Retina (tissue), 1 donor: ENCODE results near the gene EWSR1.
"Not testable (repeated sequence)": the region's sequence is repeated elsewhere in the genome, so short reads cannot be mapped to it uniquely, and the experiment has no call there.

Experiments used
- DNase-seq: peaks from one replicate; pipeline ENCODE4 v3.0.0-alpha.2; 2016

EWSR1 gene

DNA sequence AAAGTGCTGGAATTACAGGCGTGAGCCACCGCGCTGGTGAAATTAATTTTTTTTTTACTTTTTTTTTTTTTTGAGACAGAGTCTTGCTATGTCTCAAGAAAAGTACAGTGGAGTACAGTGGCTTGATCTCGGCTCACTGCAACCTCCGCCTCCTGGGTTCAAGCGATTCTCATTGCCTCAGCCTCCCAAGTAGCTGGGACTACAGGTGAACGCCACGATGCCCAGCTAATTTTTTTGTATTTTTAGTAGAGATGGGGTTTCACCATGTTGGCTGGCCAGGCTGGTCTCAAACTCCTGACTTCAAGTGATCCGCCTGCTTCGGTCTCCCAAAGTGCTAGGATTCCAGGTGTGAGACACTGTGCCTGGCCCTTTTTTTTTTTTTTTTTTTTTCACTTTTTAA, 20.2 kb upstream of the EWSR1 start:
- not testable (repeated sequence) for DNase-seq

- DNase-seq: no peak
Observed at GRCh38 chr22:29251265-29251664, 16.8 kb upstream of the EWSR1 start.

DNA sequence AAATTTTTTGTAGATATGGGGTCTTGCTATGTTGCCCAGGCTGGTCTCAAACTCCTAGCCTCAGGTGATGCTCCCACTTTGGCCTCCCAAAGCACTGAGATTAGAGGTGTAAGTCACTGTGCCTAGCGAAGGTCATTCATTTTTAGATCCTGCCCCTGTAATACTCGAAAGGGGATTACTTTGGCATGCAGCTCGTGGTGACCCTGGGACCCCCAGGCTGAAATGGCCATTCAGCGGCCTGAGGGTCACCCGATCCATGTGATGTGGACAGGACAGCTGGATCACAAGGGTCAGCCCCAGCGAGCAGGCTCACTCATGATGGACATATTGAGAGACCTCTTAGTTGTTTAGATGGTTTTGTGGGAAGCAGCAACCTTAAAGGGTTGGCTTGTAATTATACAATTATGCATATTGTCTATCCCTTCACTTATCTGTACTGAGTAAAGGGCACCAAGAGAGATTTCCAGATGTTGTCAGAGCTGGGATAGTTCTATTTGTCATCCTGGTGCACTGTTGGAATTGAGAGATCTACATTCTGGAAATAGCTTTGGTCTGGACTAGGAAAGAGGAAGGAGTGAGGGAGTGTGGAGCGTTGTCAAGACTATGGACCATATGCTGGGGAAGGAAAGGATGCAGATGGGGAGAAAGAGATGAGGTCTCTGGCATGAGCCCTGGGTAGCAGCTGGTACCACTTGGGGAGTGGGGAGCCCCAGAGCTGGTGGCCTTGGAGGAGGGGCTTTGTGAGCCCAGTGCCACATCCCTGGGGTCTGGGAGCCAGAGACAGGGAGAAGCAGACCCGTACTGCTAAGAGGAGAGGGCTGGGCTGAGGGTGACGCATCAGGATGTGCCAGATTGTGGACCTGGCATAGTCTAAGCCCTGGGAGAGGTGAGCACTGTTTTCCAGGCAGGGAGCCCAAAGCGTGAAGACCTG, 15.8 kb upstream of the EWSR1 start:
- DNase-seq: no peak

- no peak for DNase-seq
Observed at GRCh38 chr22:29253561-29254285, 14.3 kb upstream of the EWSR1 start.

GRCh38 chr22:29254286-29254660, 13.8 kb upstream of the EWSR1 start:
- DNase-seq: no peak

DNA sequence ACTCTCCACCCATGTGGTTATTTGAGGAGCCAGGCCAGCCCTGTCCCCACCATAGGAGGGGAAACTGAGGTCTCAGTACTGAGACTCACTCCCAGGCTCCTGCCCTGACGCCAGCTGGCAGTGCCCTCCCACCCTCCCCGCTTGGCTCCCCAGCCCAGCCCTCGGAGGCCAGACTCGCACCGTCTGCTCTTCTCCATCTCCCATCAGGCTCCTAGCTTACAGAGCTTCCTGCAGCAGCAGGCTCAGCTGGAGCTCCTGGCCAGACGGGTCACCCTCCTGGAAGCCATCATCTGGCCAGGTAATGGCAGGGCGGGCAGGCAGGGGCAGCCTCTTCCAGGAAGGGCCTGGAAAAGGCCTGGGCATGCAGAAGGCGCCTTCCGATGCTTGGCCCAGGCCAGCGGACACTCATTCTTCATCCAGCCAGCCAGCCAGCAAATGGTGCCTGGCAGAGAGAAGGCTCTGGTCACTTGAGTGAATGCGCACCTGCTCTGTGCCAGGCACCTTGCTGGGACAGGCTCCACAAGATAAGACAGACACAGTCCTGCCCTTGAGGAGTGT, 12.9 kb upstream of the EWSR1 start:
- no peak for DNase-seq

DNA sequence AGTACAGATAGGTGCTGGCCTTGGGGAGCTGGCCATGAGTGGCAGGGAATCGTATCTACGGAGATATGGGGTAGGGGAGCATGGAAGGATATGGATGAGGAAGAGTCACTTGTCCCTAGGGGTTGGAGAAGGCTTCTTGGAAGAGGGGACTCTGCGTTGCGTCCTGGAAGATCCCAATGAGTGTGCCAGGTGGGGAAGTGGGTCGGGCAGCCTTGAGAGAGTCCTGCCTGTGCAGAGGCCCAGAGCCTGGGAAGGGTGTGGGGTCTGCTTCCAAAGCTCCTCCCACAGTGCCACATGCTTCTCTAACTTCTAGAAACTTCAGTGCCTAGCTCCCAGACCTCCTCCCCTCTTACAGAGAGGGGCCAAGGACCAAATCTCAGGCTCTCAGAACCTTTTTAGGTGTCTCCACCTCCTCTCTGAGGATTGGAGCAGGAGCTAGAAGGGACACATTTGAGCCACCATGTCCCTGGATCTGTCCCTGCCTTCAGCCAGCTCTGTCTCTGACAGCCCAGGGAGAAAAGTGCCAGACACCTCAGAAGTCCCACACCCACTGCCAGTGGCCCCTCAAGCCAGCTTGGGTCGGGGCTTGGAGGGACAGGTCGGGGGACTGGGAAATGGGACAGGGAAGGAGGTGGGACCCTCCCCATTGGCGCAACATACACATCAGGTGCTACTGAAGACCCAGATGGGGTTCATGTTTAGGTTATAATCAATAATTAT, 11.3 kb upstream of the EWSR1 start:
- DNase-seq: no peak

DNA sequence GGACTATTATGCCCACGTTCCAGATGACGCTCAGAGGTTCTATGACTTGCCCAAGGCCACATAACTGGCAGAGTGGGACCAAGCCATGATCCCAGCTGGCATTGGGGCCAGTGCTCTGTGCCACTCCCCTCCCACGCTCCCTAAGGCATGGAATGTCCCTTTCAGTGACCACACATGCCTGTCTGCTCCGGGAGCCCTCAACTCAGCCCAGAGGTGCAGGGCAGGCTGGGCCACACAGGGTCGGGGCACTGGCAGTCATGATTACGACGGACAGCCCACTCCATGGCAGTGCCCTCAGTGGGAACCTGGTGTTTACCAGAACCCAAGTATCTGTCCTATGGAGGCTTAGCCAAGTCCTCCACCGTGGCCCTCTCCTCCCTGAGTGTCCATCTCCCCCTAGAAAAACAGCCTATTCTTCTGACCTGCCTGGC, 10.3 kb upstream of the EWSR1 start:
- no peak for DNase-seq

DNA sequence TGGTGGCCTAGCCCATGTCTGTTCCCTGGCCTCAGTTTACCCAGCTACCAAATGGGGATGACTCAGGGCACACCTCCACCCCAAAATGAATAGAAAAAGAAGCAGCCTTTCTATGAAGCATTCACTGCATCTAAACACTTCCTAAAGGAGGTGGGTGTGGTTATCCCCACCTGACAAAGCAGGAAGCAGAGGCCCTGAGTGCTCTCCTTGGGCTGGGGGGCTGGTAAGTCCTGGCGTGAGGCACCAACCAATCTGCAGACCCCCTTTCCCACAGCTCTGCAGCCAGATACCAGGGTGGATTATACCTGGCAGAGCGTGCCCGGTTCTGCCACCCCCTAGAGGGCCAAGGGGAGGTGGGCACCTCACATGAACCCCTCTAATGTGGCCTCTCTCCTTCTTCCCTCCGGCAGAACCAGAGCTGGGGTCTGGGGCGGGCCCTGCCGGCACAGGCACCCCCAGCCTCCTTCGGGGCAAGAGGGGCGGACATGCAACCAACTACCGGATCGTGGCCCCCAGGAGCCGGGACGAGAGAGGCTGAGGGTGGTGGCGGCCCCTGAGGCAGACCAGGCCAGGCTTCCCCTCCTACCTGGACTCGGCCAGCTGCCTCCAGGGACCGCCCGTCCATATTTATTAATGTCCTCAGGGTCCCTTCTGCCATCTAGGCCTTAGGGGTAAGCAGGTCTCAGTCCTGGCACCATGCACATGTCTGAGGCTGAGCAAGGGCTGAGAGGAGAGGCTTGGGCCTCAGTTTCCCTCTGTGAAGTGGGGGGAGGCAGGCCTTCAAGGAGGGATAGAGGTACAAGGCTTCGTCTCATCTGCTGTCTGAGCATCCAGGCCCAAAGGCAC, 9.4 kb upstream of the EWSR1 start:
- DNase-seq: no peak

DNA sequence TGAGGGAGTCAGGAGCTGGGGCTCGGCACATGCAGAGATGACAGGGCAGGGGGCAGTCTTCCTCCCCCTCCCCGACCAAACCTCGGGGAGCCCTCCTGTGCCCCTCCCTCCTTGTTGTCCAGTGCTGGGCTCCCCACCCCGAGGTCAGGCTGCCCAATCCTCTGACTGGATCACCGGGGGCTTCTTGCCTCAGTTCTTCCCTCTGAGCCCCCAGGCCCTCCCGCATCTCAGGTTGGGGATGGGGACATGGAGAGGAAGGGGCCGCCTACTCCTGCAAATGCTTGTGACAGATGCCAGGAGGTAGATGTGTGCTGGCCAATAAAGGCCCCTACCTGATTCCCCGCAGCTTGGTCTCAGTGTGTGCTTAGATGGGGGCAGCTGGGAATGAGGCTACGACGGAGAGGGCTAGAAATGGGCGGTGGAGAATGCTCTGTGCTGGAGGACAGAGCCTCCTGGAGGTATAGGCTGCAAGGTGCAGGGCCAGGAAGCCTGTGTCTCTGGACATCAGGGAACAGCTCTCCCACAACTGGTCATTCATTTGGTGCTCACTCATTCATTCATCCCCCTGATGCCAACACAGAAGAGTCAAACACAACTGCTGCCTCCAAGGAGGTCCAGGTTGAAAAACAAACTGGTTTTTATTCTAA, 8.7 kb upstream of the EWSR1 start:
- DNase-seq: no peak

- DNase-seq: no peak
Observed at GRCh38 chr22:29260031-29260560, 8.0 kb upstream of the EWSR1 start.

- DNase-seq: no peak
Observed at GRCh38 chr22:29260601-29261315, 7.3 kb upstream of the EWSR1 start.

DNA sequence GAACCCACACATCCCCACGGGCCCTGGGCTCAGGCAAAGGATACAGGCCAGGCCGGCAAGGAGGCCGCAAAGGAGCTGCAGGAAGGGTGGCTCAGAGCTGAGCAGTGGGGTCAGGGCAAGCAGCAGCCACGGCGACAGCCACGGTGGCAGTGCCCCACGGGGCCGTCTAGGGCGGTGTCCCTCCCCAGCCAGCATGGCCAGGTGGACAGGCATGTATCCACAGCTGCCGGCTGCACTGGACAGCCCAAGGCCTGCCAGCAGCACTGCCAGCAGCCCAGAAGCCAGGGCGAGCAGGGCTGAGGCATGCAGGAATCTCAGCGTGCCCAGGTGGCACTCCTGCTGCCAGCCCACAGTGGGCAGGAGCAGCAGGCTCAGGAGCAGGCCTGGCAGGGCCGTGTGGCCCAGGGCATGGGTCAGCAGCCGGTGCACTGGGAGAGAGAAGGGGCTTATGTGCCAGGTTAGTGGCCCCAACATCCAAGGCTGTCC, 4.2 kb upstream of the EWSR1 start:
- DNase-seq: no peak

- no peak for DNase-seq
Observed at GRCh38 chr22:29265305-29265704, 2.8 kb upstream of the EWSR1 start.

DNA sequence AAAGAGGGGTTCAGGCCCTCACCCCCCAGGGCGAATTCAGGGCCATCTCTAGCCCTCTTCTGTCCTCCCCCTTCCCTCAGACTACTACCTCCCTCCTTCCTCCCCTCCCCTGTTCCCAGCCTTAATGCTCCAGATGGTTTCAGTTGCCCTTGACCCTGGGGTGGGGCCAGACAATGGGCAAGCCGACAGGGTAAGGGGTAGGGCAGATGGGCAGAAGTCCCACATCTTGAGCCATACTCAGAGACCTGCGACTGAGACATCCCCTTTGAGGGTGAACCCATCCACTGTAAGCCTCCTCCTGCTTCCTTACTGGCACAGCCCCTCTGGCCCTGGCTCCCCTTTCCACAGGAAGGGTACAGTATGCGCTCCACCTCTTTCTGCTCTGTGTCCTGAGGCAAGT, 2.1 kb upstream of the EWSR1 start:
- DNase-seq: no peak

- no peak for DNase-seq
Observed at GRCh38 chr22:29266564-29267461, 1.3 kb upstream of the EWSR1 start.

- no peak for DNase-seq
Observed at GRCh38 chr22:29267462-29267857, 608 bp upstream of the EWSR1 start.

- peak; percentile 77 for DNase-seq
Observed at GRCh38 chr22:29268511-29269229, 602 bp downstream of the EWSR1 start.

GRCh38 chr22:29269230-29269604, 1.1 kb downstream of the EWSR1 start:
- no peak for DNase-seq
